OCI-LY1 (cell line): ENCODE measurements around the gene TXNDC11.

ENCODE experiments used
- CTCF ChIP-seq: fragments of 200-600 bp; sonication (generic), shearing (Covaris generic); IDR thresholded peaks from 2 replicates; pipeline ENCODE4 v1.5.1; 2017; ENCODE audit warnings: mild to moderate bottlenecking, antibody characterized with exemption, low read length, moderate library complexity, mixed read lengths
- EZH2 ChIP-seq: fragments of 200-600 bp; sonication (generic), shearing (Covaris generic); IDR thresholded peaks from 2 replicates; pipeline ENCODE4 v1.8.0; 2017; ENCODE audit warnings: borderline replicate concordance, mixed run types, mild to moderate bottlenecking, antibody characterized with exemption, low read length, moderate library complexity, mixed read lengths

- TF ChIP-seq EZH2 (no peak), CTCF (no peak)
These were observed 39.1 kb upstream of the TXNDC11 start for GRCh38 chr16:11781773-11782172.
